DOHH2 (cell line): ENCODE measurements around the gene NEU3.
"Not testable (repeated sequence)": the region's sequence is repeated elsewhere in the genome, so short reads cannot be mapped to it uniquely, and the experiment has no call there.

Experiments
- H3F3A ChIP-seq: fragments of 200-600 bp; sonication (generic), shearing (Covaris generic); 2 replicates; pipeline ENCODE4 v1.6.0; 2016; ENCODE audit warnings: antibody characterized with exemption, mild to moderate bottlenecking; ENCODE audit not compliant: control insufficient read depth, insufficient read depth
- H3K27ac ChIP-seq: fragments of 200-600 bp; sonication (generic); 2 replicates; pipeline ENCODE4 v1.5.1; 2014; ENCODE audit warnings: low read depth, mild to moderate bottlenecking, low read length, moderate library complexity
- H3K27me3 ChIP-seq: fragments of 200-600 bp; sonication (generic); 2 replicates; pipeline ENCODE4 v1.6.1; 2014; ENCODE audit warnings: mild to moderate bottlenecking, low read length, mixed read lengths; ENCODE audit not compliant: control insufficient read depth
- H3K36me3 ChIP-seq: fragments of 200-600 bp; sonication (generic); 2 replicates; pipeline ENCODE4 v1.6.1; 2014; ENCODE audit warnings: mild to moderate bottlenecking, low read length, moderate library complexity, mixed read lengths; ENCODE audit not compliant: control insufficient read depth
- H3K4me1 ChIP-seq: fragments of 200-600 bp; sonication (generic); 2 replicates; pipeline ENCODE4 v1.6.1; 2014; ENCODE audit warnings: mild to moderate bottlenecking, low read length, mixed read lengths; ENCODE audit not compliant: control insufficient read depth
- H3K4me2 ChIP-seq: fragments of 200-600 bp; sonication (generic); 2 replicates; pipeline ENCODE4 v1.6.0; 2014; ENCODE audit warnings: mild to moderate bottlenecking, low read length, moderate library complexity
- H3K4me3 ChIP-seq: fragments of 200-600 bp; sonication (generic); 2 replicates; pipeline ENCODE4 v1.5.1; 2014; ENCODE audit warnings: mild to moderate bottlenecking, low read length, mixed read lengths
- H3K79me2 ChIP-seq: fragments of 200-600 bp; sonication (generic); 2 replicates; pipeline ENCODE4 v1.6.1; 2014; ENCODE audit warnings: mild to moderate bottlenecking, low read length, mixed read lengths; ENCODE audit not compliant: control insufficient read depth
- H3K9me2 ChIP-seq: fragments of 200-600 bp; sonication (generic); replicated peaks from 2 replicates; pipeline ENCODE4 v1.6.1; 2014; ENCODE audit warnings: mild to moderate bottlenecking, low read length, mixed read lengths; ENCODE audit not compliant: control insufficient read depth
- H3K9me3 ChIP-seq: fragments of 200-600 bp; sonication (generic); 2 replicates; pipeline ENCODE4 v1.6.1; 2014; ENCODE audit warnings: antibody characterized with exemption, low read length, mixed read lengths; ENCODE audit not compliant: control insufficient read depth, insufficient read depth
- H4K20me1 ChIP-seq: fragments of 200-600 bp; sonication (generic); 2 replicates; pipeline ENCODE4 v1.6.0; 2014; ENCODE audit warnings: low read depth, mild to moderate bottlenecking, antibody characterized with exemption, low read length, moderate library complexity; ENCODE audit not compliant: control insufficient read depth, insufficient read depth
- CTCF ChIP-seq: fragments of 200-600 bp; sonication (generic); IDR thresholded peaks from one replicate; pipeline ENCODE4 v1.5.1; 2014; ENCODE audit warnings: antibody characterized with exemption, mild to moderate bottlenecking, low read depth, low read length; ENCODE audit not compliant: poor library complexity, severe bottlenecking
- EZH2phosphoT487 ChIP-seq: fragments of 200-600 bp; sonication (generic); IDR thresholded peaks from 2 replicates; pipeline ENCODE4 v1.6.1; 2017; ENCODE audit warnings: borderline replicate concordance, mild to moderate bottlenecking, antibody characterized with exemption, low read length, moderate library complexity, mixed read lengths

The NEU3 gene

GRCh38 chr11:74953451-74953850 lies 35.3 kb upstream of the NEU3 start:
- H3K27me3 ChIP-seq = no peaks in the 10 kb centered on the region
- peaks cover 68% of the 10 kb centered on the region for H3K4me1 ChIP-seq
- peak overlapping the region; percentile 84 for H3K27ac ChIP-seq
- peaks cover 99% of the 10 kb centered on the region for H3K79me2 ChIP-seq
- H3K4me2 ChIP-seq = peak overlapping the region; percentile 72
- peaks cover 78% of the 10 kb centered on the region for H3K36me3 ChIP-seq
- H3F3A ChIP-seq = peaks cover 16% of the 10 kb centered on the region
- H3K9me2 ChIP-seq = no peaks in the 10 kb centered on the region
- no peak for TF ChIP-seq CTCF
- peak overlapping the region; percentile 63 for H3K4me3 ChIP-seq
- H4K20me1 ChIP-seq = peaks cover 53% of the 10 kb centered on the region
- H3K9me3 ChIP-seq = no peaks in the 10 kb centered on the region

- Histone ChIP-seq H3K4me2 (peak overlapping the region; percentile 72), H3K36me3 (peaks cover 85% of the 10 kb centered on the region)
Observed at GRCh38 chr11:74954199-74954598, 34.5 kb upstream of the NEU3 start.

GRCh38 chr11:74956397-74957015 lies 32.2 kb upstream of the NEU3 start:
- H3K27ac ChIP-seq = no peak overlapping the region

More at GRCh38 chr11:74954199-74954598, 34.5 kb upstream of the NEU3 start:
- Histone ChIP-seq H3K9me2 (no peaks in the 10 kb centered on the region), H3K4me1 (peaks cover 72% of the 10 kb centered on the region), H3K79me2 (peaks cover 100% of the 10 kb centered on the region), H3K4me3 (peak overlapping the region; percentile 63), H3K27me3 (no peaks in the 10 kb centered on the region), H3K27ac (peak overlapping the region; percentile 84), H3K9me3 (no peaks in the 10 kb centered on the region), H4K20me1 (peaks cover 58% of the 10 kb centered on the region), H3F3A (peaks cover 16% of the 10 kb centered on the region)
- TF ChIP-seq CTCF (no peak), EZH2phosphoT487 (no peak)

GRCh38 chr11:74957937-74958629 lies 30.6 kb upstream of the NEU3 start:
- no peak overlapping the region for H3K27ac ChIP-seq
- H3K27me3 ChIP-seq = no peaks in the 10 kb centered on the region
- peaks cover 100% of the 10 kb centered on the region for H3K79me2 ChIP-seq
- H3K9me2 ChIP-seq = no peaks in the 10 kb centered on the region
- H3K4me1 ChIP-seq = peaks cover 71% of the 10 kb centered on the region
- H3K9me3 ChIP-seq = no peaks in the 10 kb centered on the region
- peaks cover 48% of the 10 kb centered on the region for H4K20me1 ChIP-seq
- H3K36me3 ChIP-seq = peaks cover 84% of the 10 kb centered on the region
- no peak overlapping the region for H3K4me2 ChIP-seq
- H3F3A ChIP-seq = peaks cover 4% of the 10 kb centered on the region; the same call in 1 of the 2 replicates
- TF ChIP-seq EZH2phosphoT487 (no peak), CTCF (no peak)
- H3K4me3 ChIP-seq = no peak overlapping the region

More at GRCh38 chr11:74956397-74957015, 32.2 kb upstream of the NEU3 start:
- Histone ChIP-seq H3K36me3 (peaks cover 84% of the 10 kb centered on the region), H4K20me1 (peaks cover 54% of the 10 kb centered on the region), H3K9me2 (no peaks in the 10 kb centered on the region), H3K9me3 (no peaks in the 10 kb centered on the region), H3K4me3 (no peak overlapping the region), H3F3A (peaks cover 9% of the 10 kb centered on the region), H3K4me2 (no peak overlapping the region), H3K27me3 (no peaks in the 10 kb centered on the region), H3K4me1 (peaks cover 77% of the 10 kb centered on the region), H3K79me2 (peaks cover 100% of the 10 kb centered on the region)
- no peak for TF ChIP-seq EZH2phosphoT487

- not testable (repeated sequence) for H3K9me2 ChIP-seq, H3K9me3 ChIP-seq, H3K27me3 ChIP-seq, H3K4me3 ChIP-seq, H3K27ac ChIP-seq, H3F3A ChIP-seq, H3K4me2 ChIP-seq
- peaks cover 51% of the 10 kb centered on the region for H3K4me1 ChIP-seq
- peaks cover 39% of the 10 kb centered on the region for H4K20me1 ChIP-seq
- H3K36me3 ChIP-seq = peaks cover 83% of the 10 kb centered on the region
- H3K79me2 ChIP-seq = peaks cover 100% of the 10 kb centered on the region
Observed at GRCh38 chr11:74960128-74960527, 28.6 kb upstream of the NEU3 start.
